ENCODE data around the gene NDC80. TPM values are rescaled to one million over a fixed set of nuclear protein-coding genes. Genes with fewer than 3 reads are reported as not detected.

NDC80 gene
- total RNA-seq, 1 donor from 2014 or later = 0.55 TPM

GRCh38 chr18:2617401-2617998, 46.1 kb downstream of the NDC80 start:
- Histone ChIP-seq H3K27ac (replicated peaks) (no peak overlapping the region), H3K27me3 (ENCODE audit: low read depth) (no peaks in the 10 kb centered on the region), H3K4me1 (no peaks in the 10 kb centered on the region), H3K9me3 (replicated peaks) (peaks cover 8% of the 10 kb centered on the region), H3K4me3 (no peak overlapping the region), H3K36me3 (peaks cover 3% of the 10 kb centered on the region)
- no peak for TF ChIP-seq CTCF (IDR thresholded peaks at IDR 0.05; ENCODE audit: borderline replicate concordance)
- DNase-seq = no peak
- intact Hi-C loops (cut with micrococcal nuclease) = no loop called here

- H3K27me3 ChIP-seq (ENCODE audit: low read depth) = no peaks in the 10 kb centered on the region
- H3K36me3 ChIP-seq = peaks cover 3% of the 10 kb centered on the region
- TF ChIP-seq CTCF (IDR thresholded peaks at IDR 0.05; ENCODE audit: borderline replicate concordance) = no peak
- H3K9me3 ChIP-seq (replicated peaks) = peaks cover 8% of the 10 kb centered on the region
- no peak overlapping the region for H3K4me3 ChIP-seq
- no peak for DNase-seq
- H3K4me1 ChIP-seq = no peaks in the 10 kb centered on the region
- intact Hi-C loops (cut with micrococcal nuclease) = no loop called here
- H3K27ac ChIP-seq (replicated peaks) = no peak overlapping the region
Measured at GRCh38 chr18:2618009-2618408, 46.7 kb downstream of the NDC80 start.

DNA sequence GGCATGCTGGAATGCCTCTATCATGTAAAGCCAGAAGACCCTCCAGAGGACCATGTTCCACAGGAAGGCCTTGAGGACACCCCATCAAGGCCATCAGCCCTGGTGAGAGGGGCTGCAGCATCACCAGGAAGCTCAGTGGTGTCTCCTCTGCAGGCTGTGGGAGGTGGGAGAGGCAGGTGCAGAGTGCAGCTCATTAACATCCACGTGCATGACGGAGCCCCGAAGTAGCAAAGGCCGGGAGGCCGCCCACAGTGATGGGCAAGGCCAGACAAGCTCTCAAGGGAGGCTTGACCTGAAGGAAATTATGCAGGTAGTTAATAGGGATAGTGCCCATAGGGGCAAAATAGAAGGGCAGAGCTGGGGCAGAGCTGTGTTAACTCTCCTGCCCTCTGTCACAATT, 53.9 kb downstream of the NDC80 start:
- H3K4me1 ChIP-seq = no peaks in the 10 kb centered on the region
- DNase-seq = no peak
- no peaks in the 10 kb centered on the region for H3K36me3 ChIP-seq
- intact Hi-C loops (cut with micrococcal nuclease) = no loop called here
- no peaks in the 10 kb centered on the region for H3K27me3 ChIP-seq (ENCODE audit: low read depth)
- peaks cover 6% of the 10 kb centered on the region for H3K9me3 ChIP-seq (replicated peaks)
- no peak for TF ChIP-seq CTCF (IDR thresholded peaks at IDR 0.05; ENCODE audit: borderline replicate concordance)
- no peak overlapping the region for H3K27ac ChIP-seq (replicated peaks)
- H3K4me3 ChIP-seq = no peak overlapping the region

- intact Hi-C loops (cut with micrococcal nuclease) = no loop called here
- TF ChIP-seq CTCF (IDR thresholded peaks at IDR 0.05; ENCODE audit: borderline replicate concordance) = no peak
Measured at GRCh38 chr18:2627821-2628276, 56.5 kb downstream of the NDC80 start.

GRCh38 chr18:2629003-2629402, 57.6 kb downstream of the NDC80 start:
- Histone ChIP-seq H3K4me3 (no peak overlapping the region), H3K27ac (replicated peaks) (no peak overlapping the region), H3K4me1 (no peaks in the 10 kb centered on the region), H3K36me3 (no peaks in the 10 kb centered on the region), H3K27me3 (ENCODE audit: low read depth) (no peaks in the 10 kb centered on the region), H3K9me3 (replicated peaks) (peaks cover 6% of the 10 kb centered on the region)
- no peak for TF ChIP-seq CTCF (IDR thresholded peaks at IDR 0.05; ENCODE audit: borderline replicate concordance)
- no peak for DNase-seq
- intact Hi-C loops (cut with micrococcal nuclease) = no loop called here

More at GRCh38 chr18:2627821-2628276, 56.5 kb downstream of the NDC80 start:
- H3K4me1 ChIP-seq = no peaks in the 10 kb centered on the region
- peaks cover 6% of the 10 kb centered on the region for H3K9me3 ChIP-seq (replicated peaks)
- no peak overlapping the region for H3K4me3 ChIP-seq
- H3K27me3 ChIP-seq (ENCODE audit: low read depth) = no peaks in the 10 kb centered on the region
- no peaks in the 10 kb centered on the region for H3K36me3 ChIP-seq
- DNase-seq = no peak
- no peak overlapping the region for H3K27ac ChIP-seq (replicated peaks)
